22Rv1 (cell line): Measurements from ENCODE around the gene SRR.

Experiments
- CTCF ChIP-seq: fragments of 450-650 bp; IDR thresholded peaks from 2 replicates; pipeline ENCODE4 v1.5.1; 2017; ENCODE audit warnings: mild to moderate bottlenecking
- ZFX ChIP-seq: fragments of 450-650 bp; IDR thresholded peaks from 2 replicates; pipeline ENCODE4 v1.6.1; 2017; ENCODE audit warnings: antibody characterized with exemption, borderline replicate concordance

GRCh38 chr17:2362881-2363280, 59.1 kb downstream of the SRR start:
- TF ChIP-seq CTCF = no peak
- TF ChIP-seq ZFX = no peak
